Superior temporal gyrus (tissue), 1 donor: ENCODE measurements around the gene MYOC.
"Not testable (repeated sequence)": the region's sequence is repeated elsewhere in the genome, so short reads cannot be mapped to it uniquely, and the experiment has no call there.

ENCODE experiments used
- DNase-seq: peaks from one replicate; pipeline ENCODE4 v3.0.0-alpha.2; 2016; ENCODE audit errors: extremely low spot score

Gene MYOC

DNA sequence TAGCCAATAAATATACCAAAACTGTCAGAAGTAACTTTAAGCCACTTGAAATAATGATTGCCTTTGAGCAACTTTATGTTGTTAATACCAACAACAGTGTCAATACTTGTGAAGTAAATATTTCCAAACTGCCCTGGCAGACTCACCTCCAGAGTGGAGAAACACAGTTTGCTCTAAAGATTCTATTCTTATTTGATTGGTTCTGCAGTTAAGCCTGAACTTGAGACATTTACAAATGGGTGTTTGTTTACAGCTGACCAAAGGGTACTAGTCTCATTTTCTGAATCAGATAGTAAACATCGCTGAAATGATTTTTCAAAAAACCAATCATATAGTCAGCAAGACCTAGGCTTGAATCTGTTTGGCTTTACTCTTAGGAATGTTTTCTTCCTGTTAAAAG is 1.3 kb upstream of the MYOC start:
- no peak for DNase-seq

DNA sequence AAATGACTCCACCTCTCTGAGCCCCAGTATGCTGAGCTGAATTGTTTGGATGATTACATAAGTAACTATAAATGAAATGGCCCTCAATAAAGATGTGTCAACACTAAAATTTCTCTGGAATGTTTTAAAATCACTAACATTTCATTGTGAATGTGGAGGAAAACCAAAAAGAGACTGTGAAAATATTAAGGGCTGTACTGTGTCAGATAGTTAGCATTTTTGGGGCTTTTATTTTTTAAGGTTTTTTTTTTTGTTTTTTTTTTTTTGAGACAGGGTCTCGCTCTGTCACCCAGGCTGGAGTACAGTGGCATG is 6.3 kb downstream of the MYOC start:
- no peak for DNase-seq

GRCh38 chr1:171645553-171646248 is 6.8 kb downstream of the MYOC start:
- peak; percentile 31 for DNase-seq

DNA sequence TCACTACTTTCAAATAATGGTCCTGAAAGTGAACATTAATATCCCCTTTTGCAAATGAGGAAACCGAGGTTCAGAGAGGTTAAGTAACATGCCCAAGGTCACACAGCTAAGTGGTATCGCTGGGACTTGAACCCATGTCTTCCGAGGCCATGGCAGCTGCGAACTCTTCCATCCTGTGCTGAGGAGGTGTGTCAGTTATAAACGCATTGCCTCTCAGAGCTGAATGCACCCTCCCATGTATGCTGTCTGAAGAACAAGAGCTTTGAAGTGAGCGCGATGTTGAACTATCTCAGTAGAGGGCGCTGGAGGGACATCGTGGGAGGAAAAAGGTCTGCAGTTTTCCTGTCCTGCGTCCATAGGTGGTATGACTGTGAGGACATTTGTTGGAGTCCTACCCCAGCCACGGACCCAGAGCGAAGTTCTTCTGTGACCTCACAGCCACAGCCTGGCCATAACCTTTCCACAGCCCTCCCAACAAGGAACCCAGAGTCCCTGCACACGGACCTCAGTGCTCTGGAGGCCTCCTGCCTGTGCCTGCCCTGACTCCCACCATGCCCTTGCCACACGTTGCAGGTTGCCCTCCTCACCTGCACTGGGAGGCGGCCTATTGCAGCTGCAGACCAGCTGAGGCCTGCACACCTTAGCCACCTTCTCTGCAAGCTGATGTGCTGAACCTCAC is 7.5 kb downstream of the MYOC start:
- peak; percentile 82 for DNase-seq

GRCh38 chr1:171643156-171643555 is 9.3 kb downstream of the MYOC start:
- DNase-seq: no peak

DNA sequence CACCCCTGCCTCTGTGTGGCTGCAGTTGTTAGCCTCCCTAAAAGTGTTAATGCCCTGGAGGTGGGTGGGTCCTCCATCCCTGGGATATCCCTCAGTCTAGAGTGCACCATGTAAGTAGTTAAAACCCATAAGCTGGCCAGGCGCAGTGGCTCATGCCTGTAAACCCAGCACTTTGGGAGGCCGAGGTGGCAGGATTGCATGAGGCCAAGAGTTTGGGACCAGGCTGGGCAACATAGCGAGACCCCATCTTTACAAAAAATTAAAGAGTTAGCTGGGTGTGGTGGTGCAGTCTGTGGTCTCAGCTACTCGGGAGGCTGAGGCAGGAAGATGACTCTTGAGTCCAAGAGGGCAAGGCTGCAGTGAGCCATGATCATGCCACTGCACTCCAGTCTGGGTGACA is 10.3 kb downstream of the MYOC start:
- no peak for DNase-seq

DNA sequence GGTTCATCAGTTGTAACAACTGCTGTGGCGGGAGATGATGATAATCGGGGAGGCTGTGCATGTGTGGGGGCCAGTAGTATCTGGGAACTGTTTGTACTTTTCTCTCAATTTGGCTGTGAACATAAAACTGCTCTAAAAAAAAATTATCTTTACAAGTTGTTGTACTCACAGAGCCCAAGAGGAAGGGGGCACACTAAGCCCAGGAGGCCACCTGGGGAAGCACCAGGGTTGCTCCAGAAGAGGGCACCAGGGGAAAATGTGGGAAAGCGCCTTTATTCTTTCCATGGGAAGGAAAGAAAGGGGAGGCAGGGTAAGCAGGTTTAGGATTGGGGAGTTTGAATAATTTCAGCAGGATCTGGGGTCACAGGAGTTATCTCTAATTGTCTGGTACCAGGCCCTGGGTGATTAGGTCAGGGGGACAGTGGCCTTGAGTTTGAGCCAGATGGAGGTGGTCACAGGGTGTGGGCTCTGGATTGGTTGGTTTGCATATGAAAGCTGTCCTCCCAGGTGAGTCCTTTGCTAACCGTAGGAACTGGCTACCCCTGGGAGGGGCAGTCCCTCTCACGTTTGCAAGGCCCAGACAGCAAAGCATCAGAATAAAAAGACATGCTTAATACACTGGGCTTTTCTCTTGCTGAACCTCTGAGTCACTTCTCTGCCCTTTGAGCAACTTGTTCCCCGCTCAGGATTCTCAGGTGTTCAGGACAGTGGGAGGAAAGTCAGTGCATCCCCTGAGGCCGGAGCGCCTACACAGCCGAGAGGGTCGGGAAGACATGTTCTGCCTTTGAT is 11.2 kb downstream of the MYOC start:
- DNase-seq: no peak

DNA sequence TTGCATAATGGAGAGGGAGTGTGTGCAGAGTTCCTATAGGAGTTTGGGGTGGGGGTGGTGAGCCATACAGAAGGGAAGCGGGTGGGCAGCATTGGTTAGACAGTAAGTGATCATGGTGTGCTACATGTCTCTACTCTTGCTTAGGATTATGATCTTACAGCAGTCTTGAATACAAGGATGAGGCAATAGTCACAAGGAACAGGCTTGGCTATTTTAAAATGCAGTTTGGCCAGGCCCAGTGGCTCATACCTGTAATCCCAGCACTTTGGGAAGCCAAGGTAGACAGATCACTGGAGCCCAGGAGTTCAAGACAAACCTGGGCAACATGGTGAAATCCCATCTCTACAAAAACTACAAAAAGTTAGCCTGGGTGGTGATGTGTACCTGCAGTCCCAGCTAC is 12.3 kb downstream of the MYOC start:
- no peak for DNase-seq

- DNase-seq: no peak
Measured at GRCh38 chr1:171637928-171638576, 14.4 kb downstream of the MYOC start.

DNA sequence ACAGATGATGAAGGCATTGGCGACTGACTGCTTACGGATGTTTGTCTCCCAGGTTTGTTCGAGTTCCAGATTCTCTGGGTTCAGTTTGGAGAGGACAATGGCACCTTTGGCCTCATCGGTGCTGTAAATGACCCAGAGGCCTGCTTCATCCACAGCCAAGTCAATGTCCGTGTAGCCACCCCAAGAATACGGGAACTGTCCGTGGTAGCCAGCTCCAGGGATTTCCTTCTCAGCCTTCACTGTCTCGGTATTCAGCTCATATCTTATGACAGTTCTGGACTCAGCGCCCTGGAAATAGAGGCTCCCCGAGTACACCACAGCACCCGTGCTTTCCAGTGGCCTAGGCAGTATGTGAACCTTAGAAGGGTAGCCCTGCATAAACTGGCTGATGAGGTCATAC is 16.3 kb downstream of the MYOC start:
- DNase-seq: no peak

GRCh38 chr1:171635661-171636060 is 16.8 kb downstream of the MYOC start:
- DNase-seq: no peak

- DNase-seq: no peak
Measured at GRCh38 chr1:171628225-171628624, 24.3 kb downstream of the MYOC start.

DNA sequence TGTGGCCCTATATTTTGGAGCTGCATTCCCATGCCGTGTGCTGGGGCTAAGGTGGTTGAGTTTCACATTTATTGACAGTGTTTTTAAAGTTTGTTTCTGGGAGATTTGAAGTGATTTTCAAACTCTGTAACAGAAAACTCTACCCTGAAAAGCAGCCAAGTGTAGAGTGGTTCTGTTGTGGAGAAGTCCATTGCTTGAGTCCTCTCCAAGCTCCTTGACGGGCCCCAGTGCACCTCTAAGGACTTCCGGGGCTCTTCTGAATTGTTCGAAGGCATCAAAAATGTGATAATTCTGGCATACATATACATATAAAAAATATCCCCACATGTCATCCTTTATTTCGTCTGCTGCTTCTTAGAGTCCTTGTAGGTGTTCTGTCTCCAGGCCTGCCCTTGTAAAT is 25.5 kb downstream of the MYOC start:
- DNase-seq: no peak

- no peak for DNase-seq
Measured at GRCh38 chr1:171625225-171625624, 27.3 kb downstream of the MYOC start.

GRCh38 chr1:171623651-171624331 is 28.7 kb downstream of the MYOC start:
- no peak for DNase-seq

DNA sequence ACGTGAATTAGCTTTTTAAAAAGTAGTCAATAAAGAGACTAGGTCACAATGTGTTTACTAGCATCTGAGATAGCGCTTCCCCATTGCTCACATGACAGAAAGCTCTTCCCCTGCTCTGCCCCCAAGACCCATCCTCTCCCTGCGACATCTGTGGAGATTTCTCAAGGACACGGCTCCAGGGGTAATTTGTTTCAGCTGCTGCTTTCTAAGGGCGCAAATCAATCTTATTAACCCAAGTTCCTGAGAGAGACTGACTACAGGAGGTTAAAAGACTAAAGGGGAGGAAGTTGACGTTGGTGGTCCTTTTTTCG is 30.4 kb downstream of the MYOC start, which contains the start of gene MYOCOS:
MYOCOS (plus strand) TSS at position 92 of the 311 bp plus-strand sequence. CDS start 1,641 bp downstream, outside the sequence.
- DNase-seq: no peak

GRCh38 chr1:171616586-171616985 is 35.9 kb downstream of the MYOC start:
- no peak for DNase-seq

GRCh38 chr1:171615122-171615906 is 37.2 kb downstream of the MYOC start:
- DNase-seq: not testable (repeated sequence)

DNA sequence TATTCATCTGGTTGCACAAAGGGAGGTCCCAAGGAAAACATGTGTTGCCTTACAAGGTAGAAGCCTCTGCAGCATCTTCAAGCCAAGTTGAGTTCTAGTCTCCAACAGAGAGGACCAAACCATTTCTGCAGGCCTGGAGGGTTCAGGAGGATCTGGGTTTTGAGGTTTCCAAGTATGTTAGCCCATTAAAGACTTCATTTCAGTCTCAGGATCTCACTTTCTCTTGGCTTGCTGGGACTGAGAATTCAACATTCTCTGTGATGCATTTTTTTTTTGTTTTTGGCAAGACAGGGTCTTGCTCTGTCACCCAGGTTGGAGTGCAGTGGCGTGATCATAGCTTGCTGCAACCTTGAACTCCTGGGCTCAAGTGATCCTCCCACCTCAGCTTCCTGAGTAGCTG is 39.2 kb downstream of the MYOC start:
- no peak for DNase-seq

DNA sequence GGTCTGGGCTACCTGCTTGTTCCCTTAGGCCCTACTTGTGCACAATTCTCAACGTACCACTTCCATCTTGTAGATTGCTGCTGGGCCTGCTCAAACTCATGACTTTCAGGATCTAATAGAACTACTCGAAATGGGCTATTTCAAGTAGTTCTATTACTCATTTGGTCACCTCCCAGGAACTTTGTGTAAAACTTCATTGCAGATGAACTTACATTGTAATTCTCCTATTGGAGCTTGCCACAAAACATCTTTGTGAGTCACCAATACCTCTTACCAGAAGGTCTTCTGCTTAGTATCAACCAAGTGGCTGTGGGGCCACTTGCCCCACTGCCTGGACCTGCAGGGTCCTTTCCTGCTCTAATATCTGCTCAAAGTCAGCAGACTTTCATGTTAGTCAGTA is 41.2 kb downstream of the MYOC start:
- DNase-seq: no peak

GRCh38 chr1:171610385-171610784 is 42.1 kb downstream of the MYOC start:
- no peak for DNase-seq
